ENCODE data around the gene LGALS9.
"Not testable (repeated sequence)": the region's sequence is repeated elsewhere in the genome, so short reads cannot be mapped to it uniquely, and the experiment has no call there.

LGALS9 gene

GRCh38 chr17:27603880-27604794 lies 26.9 kb upstream of the LGALS9 start:
- no peak for FAIRE-seq

DNA sequence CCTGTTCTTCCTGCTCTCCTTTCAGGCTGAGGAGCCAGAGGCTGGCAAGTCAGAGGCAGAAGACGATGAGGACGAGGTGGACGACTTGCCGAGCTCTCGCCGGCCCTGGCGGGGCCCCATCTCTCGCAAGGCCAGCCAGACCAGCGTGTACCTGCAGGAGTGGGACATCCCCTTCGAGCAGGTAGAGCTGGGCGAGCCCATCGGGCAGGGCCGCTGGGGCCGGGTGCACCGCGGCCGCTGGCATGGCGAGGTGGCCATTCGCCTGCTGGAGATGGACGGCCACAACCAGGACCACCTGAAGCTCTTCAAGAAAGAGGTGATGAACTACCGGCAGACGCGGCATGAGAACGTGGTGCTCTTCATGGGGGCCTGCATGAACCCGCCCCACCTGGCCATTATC lies 25.6 kb upstream of the LGALS9 start:
- no peak for FAIRE-seq

DNA sequence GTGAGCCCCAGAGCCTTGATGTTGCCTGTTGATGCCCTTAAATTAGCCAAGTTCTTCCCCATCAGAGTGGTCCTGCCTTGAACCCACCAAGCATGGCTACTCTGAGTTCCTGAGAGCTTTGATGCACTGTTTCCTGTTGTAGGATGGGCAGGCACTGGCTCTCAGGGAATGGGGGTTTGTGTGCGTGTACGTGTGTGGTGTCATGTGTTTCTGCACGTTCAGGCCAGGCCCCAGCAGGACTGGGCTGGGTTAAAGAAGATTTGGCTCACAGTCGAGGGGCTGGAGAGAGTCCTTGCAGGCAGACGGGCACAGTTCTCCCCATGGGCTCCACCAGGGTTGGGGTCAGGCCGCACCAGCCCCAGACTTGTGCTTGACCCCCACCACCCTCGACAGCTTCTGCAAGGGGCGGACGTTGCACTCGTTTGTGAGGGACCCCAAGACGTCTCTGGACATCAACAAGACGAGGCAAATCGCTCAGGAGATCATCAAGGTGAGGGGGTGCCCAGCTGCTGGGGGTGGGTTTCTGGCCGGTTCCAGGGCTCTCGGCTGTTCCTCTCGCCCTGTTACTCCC lies 23.4 kb upstream of the LGALS9 start:
- no peak for FAIRE-seq

DNA sequence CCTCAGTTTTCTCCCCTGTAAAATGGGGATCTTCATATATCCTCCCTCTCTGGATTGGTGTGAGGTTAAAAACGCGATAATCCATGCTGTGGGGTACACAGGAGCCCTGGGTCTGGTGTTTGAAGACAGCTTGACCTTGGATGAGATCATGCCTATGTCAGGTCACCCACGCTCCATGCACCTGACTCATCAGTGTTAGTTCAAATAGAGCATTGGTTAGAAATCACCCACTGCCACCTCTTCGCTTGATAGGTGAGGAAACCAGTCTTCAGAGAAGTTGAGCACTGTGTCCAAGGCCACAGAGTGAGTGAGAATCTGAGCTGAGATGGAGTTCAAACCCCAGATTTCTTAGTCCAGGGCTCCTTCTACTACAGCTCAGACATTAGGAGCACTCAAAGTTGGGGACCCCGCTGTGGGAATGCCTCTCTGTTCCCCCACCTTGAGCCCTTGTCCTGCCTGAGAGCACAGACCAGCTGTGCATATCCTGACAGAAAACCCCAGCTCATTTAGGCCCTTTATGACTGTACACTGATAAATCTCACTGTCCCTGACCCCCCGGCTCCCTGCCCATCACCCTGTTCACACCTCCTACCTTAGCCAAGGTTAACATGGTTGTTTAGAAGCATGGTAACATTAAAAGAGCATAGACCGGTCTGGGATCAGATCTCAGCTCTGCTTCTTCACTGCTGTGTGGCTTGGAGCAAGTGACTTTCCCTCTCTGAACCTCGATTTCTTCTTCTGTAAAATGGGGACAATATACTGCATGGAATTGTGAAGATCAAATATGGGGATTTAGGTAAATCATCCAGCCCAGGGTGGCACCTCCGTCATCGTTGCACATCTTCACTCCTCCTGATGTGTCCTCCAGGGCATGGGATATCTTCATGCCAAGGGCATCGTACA lies 22.4 kb upstream of the LGALS9 start:
- no peak for FAIRE-seq

- FAIRE-seq, result no peak
Observed at GRCh38 chr17:27609611-27610303, 21.2 kb upstream of the LGALS9 start.

- FAIRE-seq, result no peak
Observed at GRCh38 chr17:27610304-27610677, 20.7 kb upstream of the LGALS9 start.

DNA sequence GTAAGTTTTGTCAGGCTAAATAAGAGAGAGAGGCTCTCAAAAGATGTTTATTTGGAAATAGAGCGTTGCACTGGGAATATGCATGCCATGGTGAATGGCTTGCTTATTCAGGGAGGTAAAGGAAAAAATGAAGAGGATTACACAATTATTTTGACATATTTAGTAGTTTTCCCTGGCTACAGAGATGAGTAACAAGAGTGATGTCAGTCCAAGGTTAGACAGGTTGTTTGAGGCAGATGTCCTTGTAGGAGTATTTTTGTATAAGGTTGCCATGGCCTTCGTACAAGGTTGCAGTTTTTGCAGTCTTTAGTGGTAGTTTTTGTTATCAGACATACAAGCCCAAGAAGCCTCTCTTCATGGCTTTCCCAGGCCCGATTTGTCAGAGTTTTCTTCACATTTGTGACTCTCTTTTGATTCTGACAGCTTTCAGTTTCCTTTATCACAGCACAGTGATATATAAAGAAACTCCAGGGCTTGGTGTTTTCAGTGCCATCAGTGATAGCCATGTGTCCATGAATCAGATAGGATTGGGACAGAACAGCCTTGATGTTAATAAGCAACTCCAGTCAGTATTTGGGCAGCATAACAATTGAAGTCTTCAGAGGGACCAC lies 18.7 kb upstream of the LGALS9 start:
- no peak for FAIRE-seq

DNA sequence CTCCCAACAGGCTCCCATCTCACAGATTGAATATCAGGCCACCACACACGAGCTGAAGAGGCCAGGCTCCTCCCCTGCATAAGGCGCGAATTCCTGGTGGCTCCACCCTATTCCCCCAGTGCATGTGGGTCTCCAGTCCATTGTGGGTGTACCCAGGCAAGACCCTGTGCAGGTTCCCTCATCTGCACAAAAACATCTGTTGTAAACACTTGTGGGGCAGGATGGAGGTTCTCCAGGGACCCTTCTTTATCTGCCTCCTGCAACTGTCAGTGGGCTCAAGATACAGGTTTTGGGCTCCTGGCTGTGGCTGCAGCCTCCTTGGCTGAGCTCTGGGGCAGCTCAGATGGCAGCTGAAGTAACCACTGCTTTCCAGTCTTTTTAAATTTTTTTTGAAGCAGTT lies 17.6 kb upstream of the LGALS9 start:
- no peak for FAIRE-seq

DNA sequence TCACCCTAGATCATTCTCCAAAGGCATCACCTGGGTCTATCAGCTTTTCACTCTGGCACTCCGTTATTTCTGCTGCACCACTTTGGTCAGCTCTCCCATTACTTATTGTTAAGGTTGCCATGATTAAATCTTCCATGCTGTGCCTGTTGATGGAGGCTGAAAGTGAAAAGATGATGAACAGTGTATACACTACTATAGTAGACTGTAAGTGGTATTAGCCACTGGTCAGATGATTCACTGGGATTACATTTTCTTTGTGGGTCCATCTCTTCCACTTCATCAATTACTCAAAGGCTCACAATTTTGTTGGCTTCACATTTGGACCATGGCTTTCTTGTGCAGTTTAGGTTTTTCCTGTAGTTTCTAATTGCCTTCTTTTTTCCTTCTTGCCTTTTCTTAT lies 15.9 kb upstream of the LGALS9 start:
- FAIRE-seq, result no peak

DNA sequence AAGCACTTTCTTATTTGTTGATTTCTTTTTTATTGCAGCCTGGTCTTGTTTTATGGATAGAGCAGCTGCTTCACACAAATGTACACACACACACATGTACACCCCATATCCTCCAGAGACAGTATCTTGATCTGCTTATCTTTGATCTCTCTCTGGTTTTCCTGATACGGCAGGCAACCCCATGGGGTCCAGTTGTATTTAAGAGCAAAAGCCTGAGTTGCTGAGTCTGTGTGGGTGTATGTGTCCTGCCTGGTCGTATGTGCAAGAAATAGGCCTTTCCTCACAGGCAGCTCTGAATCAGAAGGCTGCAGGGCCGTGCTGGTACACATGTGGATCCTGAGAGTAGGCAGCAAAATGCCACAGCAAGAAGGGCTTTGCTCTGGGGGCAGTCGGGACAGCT lies 14.6 kb upstream of the LGALS9 start:
- FAIRE-seq, result no peak

GRCh38 chr17:27618417-27618816 lies 12.6 kb upstream of the LGALS9 start:
- no peak for FAIRE-seq

- FAIRE-seq, result no peak
Observed at GRCh38 chr17:27620721-27621120, 10.3 kb upstream of the LGALS9 start.

- no peak for FAIRE-seq
Observed at GRCh38 chr17:27621536-27621935, 9.5 kb upstream of the LGALS9 start.

DNA sequence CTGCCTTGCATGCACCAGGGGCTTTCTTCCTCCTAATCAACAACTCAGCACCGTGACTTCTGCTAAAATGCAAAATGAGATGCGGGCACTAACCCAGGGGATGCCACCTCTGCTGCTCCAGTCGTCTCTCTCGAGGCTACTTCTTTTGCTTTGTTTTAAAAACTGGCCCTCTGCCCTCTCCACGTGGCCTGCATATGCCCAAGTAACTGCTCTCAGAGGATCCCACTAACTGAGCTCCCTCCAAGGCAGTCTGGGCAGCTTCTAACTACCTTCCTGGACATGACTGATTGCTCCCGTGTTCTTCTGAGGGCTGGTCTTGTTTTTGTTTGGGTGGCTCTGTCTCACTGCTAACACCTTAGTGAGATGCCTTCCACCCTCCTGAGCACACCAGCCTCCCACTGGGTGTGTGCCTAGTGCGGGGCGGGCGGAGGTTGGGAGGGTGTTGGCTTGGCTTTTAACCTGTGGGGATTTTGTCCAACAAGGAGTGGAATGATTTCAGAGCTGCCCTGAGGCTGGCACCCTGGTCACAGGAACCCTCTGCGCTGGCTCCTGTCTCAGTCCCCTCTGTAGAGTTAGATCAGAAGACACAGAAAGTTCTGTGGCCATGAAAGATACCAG lies 8.9 kb upstream of the LGALS9 start:
- no peak for FAIRE-seq

DNA sequence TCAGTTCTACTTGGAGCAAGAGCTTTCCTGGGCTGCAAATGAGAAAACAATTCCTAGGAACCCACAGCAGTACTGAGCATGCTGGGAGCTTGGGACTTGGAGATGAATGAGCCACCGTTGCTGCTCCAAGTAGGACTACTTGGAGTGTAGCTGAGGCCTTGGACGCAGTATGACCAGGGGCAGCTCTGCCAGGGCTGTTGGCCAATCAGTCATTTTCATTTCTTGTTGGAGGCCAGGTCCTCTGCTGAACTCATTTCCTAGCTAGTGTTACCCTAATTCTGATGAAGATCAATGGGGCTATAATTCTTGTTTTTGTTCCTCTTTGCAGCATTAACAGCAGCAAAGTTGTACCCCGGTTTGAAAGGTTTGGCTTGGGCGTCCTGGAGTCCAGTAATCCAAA lies 8.0 kb upstream of the LGALS9 start:
- FAIRE-seq, result no peak

DNA sequence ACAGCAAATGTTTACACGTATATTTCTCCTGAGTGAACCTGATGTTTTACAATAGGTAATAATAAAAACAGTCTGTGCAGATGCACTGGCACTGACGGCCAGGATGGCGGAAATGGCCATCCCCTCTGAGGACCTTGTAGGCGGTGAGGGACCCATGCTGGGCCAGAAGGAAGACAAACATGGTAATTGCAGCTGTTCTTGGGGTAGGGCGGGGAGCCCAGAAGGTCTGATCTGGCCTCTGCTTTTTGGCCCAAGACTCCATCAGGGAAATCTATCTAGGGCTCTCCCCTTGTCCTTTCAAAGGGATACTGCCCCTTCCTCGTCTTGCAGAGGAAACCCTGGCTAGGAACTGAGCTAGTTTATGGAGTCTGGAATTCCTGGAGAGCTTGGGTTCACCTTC lies 7.4 kb upstream of the LGALS9 start:
- FAIRE-seq, result no peak

GRCh38 chr17:27624539-27624938 lies 6.4 kb upstream of the LGALS9 start:
- no peak for FAIRE-seq

- no peak for FAIRE-seq
Observed at GRCh38 chr17:27625856-27626255, 5.1 kb upstream of the LGALS9 start.

DNA sequence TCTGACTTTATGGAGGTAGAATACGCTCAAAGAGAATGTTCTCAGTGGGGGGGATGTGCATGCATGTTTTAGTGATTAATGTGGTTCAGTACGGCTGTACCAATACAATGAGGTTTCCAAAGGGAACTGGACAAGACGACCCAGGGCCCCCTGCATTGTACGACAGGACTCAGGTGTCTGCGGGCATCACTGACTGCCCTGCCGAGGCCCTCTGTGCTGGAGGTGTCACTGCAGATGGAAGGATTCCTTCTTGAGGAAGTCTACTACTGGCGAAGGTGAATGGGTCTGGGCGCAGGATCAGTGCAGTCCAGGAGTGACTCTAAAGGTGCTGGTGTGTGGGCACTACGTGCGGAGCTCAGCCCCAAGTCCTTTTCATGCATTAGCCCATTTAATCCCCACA lies 3.5 kb upstream of the LGALS9 start:
- FAIRE-seq, result no peak

DNA sequence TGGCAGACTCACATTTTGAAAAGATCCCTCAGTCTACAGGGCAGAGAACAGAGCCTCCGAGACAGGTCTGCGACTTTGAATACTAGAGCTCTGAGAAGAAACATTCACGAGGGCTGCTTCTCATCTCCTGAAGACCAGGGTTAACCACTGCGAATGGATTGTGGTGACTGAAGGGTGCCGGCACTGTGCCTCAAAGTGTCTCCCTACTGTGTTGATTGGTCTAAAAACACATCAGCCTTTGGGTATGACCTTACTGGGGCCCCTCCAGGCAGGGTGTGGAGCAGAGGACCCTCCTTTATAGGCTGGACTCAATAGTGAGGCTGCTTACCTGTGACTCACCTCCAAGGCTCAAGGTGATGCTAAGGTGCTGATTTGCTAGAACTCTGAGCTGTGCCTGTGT lies 2.6 kb upstream of the LGALS9 start:
- no peak for FAIRE-seq

DNA sequence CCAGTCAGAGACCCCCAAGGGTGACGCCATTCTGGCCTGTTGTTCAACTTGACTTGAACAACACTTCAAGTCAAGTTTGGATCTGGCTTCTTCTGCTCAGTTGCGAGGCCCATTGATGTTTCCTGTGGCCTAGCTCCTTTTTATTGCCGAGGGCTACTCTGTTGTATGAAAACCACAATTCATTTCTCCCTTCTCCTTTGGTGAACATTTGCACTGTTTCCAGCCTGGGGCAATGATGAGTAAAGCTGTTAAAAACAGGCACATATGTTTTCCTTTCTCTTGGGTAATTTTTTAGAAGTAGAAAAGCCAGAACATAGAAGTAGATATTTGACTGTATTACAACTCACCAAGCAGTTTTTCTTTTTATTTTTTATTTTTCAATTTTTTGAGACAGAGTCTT lies 1.7 kb upstream of the LGALS9 start:
- not testable (repeated sequence) for FAIRE-seq

- no peak for FAIRE-seq
Observed at GRCh38 chr17:27631411-27631760, 398 bp downstream of the LGALS9 start.
